ENCODE data around the gene CHRNA1.

CHRNA1 gene

DNA sequence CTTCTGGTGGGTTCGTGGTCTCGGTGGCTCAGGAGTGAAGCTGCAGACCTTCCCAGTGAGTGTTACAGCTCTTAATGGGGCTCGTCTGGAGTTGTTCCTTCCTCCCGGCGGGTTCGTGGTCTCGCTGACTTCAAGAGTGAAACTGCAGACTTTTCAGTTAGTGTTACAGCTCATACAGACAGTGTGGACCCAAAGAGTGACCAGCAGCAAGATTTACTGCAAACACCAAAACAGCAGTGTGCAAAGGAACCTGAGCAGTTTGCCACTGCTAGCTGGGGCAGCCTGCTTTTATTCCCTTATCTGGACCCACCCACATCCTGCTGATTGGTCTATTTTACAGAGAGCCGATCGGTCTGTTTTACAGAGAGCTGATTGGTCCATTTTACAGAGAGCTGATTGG is 55.6 kb downstream of the CHRNA1 start:
- H3K4me1 ChIP-seq, result no peaks in the 10 kb centered on the region
- peaks cover 15% of the 10 kb centered on the region for H3K27me3 ChIP-seq (ENCODE audit: low read depth)
- DNase-seq (ENCODE audit: low spot score in 2 of 2), result no peak
- no peak overlapping the region for H3K4me3 ChIP-seq
- H3K9me3 ChIP-seq, result no peaks in the 10 kb centered on the region
- H3K36me3 ChIP-seq (replicated peaks), result no peaks in the 10 kb centered on the region
- in situ Hi-C loops (cut with MboI; ENCODE audit: low sequenced_read_pairs), result loop anchor here (25.0 kb wide), 1 partner anchor 1379 kb away; the partner anchor contains the start of genes EVX2, HOXD12 and HOXD13

DNA sequence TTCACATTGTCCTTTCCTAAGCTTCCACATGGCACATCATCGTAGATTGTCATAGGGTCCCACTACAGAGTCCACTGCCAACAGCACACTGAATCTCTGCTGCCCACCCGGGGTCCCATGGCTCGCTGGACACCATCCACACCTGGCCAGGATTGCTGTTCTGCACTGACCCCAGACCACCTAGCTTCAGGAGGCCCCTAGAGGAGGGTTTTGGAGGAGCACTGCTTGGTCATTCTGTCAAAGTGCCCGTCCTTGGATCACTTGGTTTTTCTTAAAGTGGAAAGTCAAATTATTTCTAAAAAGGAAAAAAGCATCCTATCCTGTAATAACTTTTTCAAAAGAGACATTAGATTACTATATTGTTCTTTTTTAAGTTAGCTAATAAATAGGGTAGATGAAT is 59.0 kb downstream of the CHRNA1 start:
- Histone ChIP-seq H3K27me3 (ENCODE audit: low read depth) (peaks cover 15% of the 10 kb centered on the region), H3K36me3 (replicated peaks) (no peaks in the 10 kb centered on the region), H3K9me3 (no peaks in the 10 kb centered on the region), H3K4me3 (no peak overlapping the region), H3K4me1 (no peaks in the 10 kb centered on the region)
- in situ Hi-C loops (cut with MboI; ENCODE audit: low sequenced_read_pairs), result loop anchor here (25.0 kb wide), 1 partner anchor 1382 kb away; the partner anchor contains the start of genes EVX2, HOXD12 and HOXD13
- no peak for DNase-seq (ENCODE audit: low spot score in 2 of 2)

DNA sequence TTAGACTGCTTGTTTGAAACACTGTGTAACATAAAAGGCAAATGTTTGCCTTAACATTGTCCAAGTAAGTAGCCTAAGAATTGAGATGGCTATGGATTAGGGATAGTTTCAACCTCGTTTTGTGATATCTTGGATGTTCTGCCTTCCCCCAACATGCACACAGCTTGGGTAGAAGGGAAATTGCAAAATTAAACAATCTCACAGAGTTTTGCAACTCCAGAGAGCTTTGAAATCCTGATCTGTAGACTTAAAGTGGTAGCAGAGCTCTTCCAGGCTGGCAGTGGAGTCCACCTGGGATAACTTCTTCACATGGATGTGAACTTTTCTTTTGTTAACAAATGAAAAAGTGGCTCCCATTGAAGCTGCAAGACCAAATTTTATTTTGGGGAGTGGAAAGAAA is 59.6 kb downstream of the CHRNA1 start:
- Histone ChIP-seq H3K27me3 (ENCODE audit: low read depth) (peaks cover 15% of the 10 kb centered on the region), H3K4me1 (no peaks in the 10 kb centered on the region), H3K9me3 (no peaks in the 10 kb centered on the region), H3K4me3 (no peak overlapping the region), H3K36me3 (replicated peaks) (no peaks in the 10 kb centered on the region)
- in situ Hi-C loops (cut with MboI; ENCODE audit: low sequenced_read_pairs), result loop anchor here (25.0 kb wide), 1 partner anchor 1383 kb away; the partner anchor contains the start of genes EVX2, HOXD12 and HOXD13
- no peak for DNase-seq (ENCODE audit: low spot score in 2 of 2)

DNA sequence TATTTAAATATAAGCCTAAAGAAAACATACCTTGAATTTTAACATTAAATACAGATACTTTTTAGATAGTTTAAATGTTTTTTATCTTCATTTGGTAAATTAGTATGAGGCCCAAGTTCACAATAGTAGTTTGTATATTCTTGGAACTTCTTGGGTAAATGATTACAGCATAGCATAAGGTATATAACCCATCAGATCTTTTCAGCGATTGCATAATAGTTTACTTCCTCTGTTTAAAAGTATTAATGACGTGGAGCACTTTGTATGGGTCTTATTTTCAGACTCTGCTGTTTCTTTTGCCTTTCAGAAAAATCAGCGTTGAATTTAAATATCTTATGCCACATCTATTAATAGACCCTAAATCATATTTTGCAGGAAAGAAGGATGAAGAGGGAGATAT is 60.2 kb downstream of the CHRNA1 start:
- in situ Hi-C loops (cut with MboI; ENCODE audit: low sequenced_read_pairs), result loop anchor here (25.0 kb wide), 1 partner anchor 1383 kb away; the partner anchor contains the start of genes EVX2, HOXD12 and HOXD13
- H3K4me3 ChIP-seq, result no peak overlapping the region
- no peak for DNase-seq (ENCODE audit: low spot score in 2 of 2)
- no peaks in the 10 kb centered on the region for H3K4me1 ChIP-seq
- no peaks in the 10 kb centered on the region for H3K36me3 ChIP-seq (replicated peaks)
- no peaks in the 10 kb centered on the region for H3K9me3 ChIP-seq
- H3K27me3 ChIP-seq (ENCODE audit: low read depth), result peaks cover 15% of the 10 kb centered on the region

DNA sequence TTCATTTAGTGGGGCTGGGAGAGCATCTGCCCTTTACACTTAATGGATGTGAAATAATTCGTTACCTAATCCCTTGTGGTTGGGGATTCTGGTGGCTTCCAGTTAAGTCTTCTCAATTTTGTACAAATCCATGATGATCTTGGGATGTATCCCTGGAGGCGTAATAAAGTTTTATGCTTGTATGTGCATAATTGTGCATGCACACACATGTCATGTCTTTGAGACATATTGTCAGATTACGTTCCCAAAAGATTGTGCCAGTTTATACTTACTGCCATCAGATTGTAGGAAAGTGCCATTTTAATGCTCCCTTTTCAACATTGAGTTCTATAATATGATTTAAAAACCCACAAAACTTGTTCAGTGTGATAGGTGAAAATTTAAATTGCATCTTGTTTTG is 60.8 kb downstream of the CHRNA1 start:
- H3K9me3 ChIP-seq, result no peaks in the 10 kb centered on the region
- no peaks in the 10 kb centered on the region for H3K4me1 ChIP-seq
- H3K27me3 ChIP-seq (ENCODE audit: low read depth), result peaks cover 15% of the 10 kb centered on the region
- H3K4me3 ChIP-seq, result no peak overlapping the region
- in situ Hi-C loops (cut with MboI; ENCODE audit: low sequenced_read_pairs), result loop anchor here (25.0 kb wide), 1 partner anchor 1384 kb away; the partner anchor contains the start of genes EVX2, HOXD12 and HOXD13
- no peak for DNase-seq (ENCODE audit: low spot score in 2 of 2)
- H3K36me3 ChIP-seq (replicated peaks), result no peaks in the 10 kb centered on the region

DNA sequence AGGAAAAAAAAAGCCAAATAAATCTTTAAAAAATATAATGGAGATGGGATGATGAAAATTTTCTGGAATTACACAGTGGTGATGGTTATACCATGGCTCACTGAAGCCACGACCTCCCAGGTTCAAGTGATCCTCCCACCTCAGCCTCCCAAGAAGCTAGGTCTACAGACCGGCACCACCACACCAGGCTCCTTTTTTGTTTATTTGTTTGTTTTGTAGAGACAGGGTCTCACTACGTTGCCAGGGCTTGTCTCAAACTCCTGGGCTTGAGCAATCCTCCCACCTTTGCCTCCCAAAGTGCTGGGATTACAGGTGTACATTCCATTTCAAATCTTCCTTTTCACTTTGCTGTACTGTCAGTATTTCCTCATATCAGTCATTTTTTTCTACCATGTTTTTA is 61.7 kb downstream of the CHRNA1 start:
- in situ Hi-C loops (cut with MboI; ENCODE audit: low sequenced_read_pairs), result loop anchor here (25.0 kb wide), 1 partner anchor 1385 kb away; the partner anchor contains the start of genes EVX2, HOXD12 and HOXD13
- Histone ChIP-seq H3K4me3 (no peak overlapping the region), H3K36me3 (replicated peaks) (no peaks in the 10 kb centered on the region), H3K9me3 (no peaks in the 10 kb centered on the region), H3K4me1 (no peaks in the 10 kb centered on the region), H3K27me3 (ENCODE audit: low read depth) (peaks cover 14% of the 10 kb centered on the region)
- no peak for DNase-seq (ENCODE audit: low spot score in 2 of 2)

DNA sequence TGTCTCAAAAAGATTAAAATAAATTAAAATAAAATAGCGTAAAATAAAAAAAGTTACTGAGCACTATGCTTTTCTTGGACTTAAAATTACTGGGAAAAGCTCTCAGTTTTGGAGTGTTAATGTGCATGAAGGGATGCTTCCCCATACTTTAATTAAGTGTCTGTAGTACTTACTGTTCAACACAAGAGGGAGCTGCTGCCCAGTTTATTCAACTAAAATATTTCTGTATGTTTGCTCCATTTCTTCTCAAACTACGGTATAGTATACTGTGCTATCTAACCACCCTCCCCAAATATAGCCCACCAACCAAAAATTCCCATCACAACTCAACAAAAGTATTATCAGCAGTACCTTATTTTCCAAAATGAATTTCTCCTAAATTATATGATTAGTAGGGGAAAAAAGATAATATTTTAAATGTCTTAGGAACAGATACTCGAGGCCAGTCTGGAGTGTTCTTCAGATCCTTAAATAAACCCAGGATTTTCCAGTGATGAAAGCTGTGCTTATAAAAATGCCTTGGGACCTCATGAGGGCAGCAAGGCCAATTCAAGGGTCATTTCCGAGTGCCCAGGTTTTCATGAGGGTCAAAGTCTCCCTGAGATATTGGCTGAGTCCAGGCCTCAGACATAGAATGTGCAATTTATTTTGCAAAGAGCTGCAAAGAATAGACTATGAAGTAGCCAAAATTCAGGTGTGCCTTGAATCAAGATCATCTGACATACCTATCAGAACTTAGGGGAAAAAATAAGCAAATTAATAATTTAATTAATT is 64.1 kb downstream of the CHRNA1 start:
- no peak overlapping the region for H3K4me3 ChIP-seq
- H3K4me1 ChIP-seq, result no peaks in the 10 kb centered on the region
- H3K27me3 ChIP-seq (ENCODE audit: low read depth), result peaks cover 3% of the 10 kb centered on the region
- no peaks in the 10 kb centered on the region for H3K36me3 ChIP-seq (replicated peaks)
- in situ Hi-C loops (cut with MboI; ENCODE audit: low sequenced_read_pairs), result loop anchor here (10.0 to 25.0 kb wide), 2 partner anchors 235 to 1387 kb away; partner anchors contain the start of genes EVX2, HOXD12 and HOXD13
- H3K9me3 ChIP-seq, result no peaks in the 10 kb centered on the region
- DNase-seq (ENCODE audit: low spot score in 2 of 2), result peak; percentile 52 to 72
